ENCODE results near the gene MAPK7.

- no peak for TF ChIP-seq POLR2A (IDR thresholded peaks at IDR 0.05)
- TF ChIP-seq, protein P1, sequence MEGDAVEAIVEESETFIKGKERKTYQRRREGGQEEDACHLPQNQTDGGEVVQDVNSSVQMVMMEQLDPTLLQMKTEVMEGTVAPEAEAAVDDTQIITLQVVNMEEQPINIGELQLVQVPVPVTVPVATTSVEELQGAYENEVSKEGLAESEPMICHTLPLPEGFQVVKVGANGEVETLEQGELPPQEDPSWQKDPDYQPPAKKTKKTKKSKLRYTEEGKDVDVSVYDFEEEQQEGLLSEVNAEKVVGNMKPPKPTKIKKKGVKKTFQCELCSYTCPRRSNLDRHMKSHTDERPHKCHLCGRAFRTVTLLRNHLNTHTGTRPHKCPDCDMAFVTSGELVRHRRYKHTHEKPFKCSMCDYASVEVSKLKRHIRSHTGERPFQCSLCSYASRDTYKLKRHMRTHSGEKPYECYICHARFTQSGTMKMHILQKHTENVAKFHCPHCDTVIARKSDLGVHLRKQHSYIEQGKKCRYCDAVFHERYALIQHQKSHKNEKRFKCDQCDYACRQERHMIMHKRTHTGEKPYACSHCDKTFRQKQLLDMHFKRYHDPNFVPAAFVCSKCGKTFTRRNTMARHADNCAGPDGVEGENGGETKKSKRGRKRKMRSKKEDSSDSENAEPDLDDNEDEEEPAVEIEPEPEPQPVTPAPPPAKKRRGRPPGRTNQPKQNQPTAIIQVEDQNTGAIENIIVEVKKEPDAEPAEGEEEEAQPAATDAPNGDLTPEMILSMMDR (IDR thresholded peaks at IDR 0.05): no peak
Measured at GRCh38 chr17:19334331-19334730, 44.0 kb upstream of the MAPK7 start.
